BJ (cell line): ENCODE results near the gene PLSCR4. TPM values are rescaled to one million over a fixed set of nuclear protein-coding genes. Genes with fewer than 3 reads are reported as not detected.

ENCODE experiments used
- CTCF ChIA-PET: fragments of 350-600 bp; formaldehyde crosslinking; extraction: SDS; loops from one replicate; lab custom pipeline; 2021; ENCODE audit warnings: antibody characterized with exemption, inconsistent platforms; lab: Yijun Ruan, JAX
- POLR2A ChIA-PET: fragments of 300-600 bp; sonication (Branson Sonifier 250); formaldehyde crosslinking; extraction: SDS; loops from one replicate; lab custom pipeline; 2021; ENCODE audit warnings: antibody characterized with exemption; lab: Charles Lee
- DNase-seq: peaks from one replicate; pipeline ENCODE4 v3.0.0-alpha.2; 2011; ENCODE audit warnings: low read depth
- H3K27me3 ChIP-seq: 2 replicates; pipeline ENCODE4 v1.6.0; 2011; ENCODE audit warnings: low read length; ENCODE audit not compliant: control insufficient read depth, insufficient read depth
- H3K36me3 ChIP-seq: 2 replicates; pipeline ENCODE4 v1.5.1; 2011; ENCODE audit warnings: low read length; ENCODE audit not compliant: control insufficient read depth, insufficient read depth
- H3K4me3 ChIP-seq: 2 replicates; pipeline ENCODE4 v1.5.1; 2011; ENCODE audit warnings: low read depth, mild to moderate bottlenecking, control low read depth, low read length
- CTCF ChIP-seq: IDR thresholded peaks from 2 replicates; pipeline ENCODE4 v1.5.1; 2011; ENCODE audit warnings: low read depth, mild to moderate bottlenecking, control low read depth, inconsistent platforms, low read length, moderate library complexity; ENCODE audit not compliant: insufficient read depth
- polyA plus RNA-seq: library from polyadenylated mRNA; depleted of rRNA; stranded (reverse); fragments of >200 nt; gene quantifications from 2 replicates; pipeline ENCODE4 v1.2.3, GENCODE V29; 2011

PLSCR4 gene
- polyA plus RNA-seq, 1 experiment, result 28.4 TPM

GRCh38 chr3:146172586-146172985, 78.3 kb downstream of the PLSCR4 start:
- Histone ChIP-seq H3K36me3 (no peaks in the 10 kb centered on the region), H3K27me3 (no peaks in the 10 kb centered on the region), H3K4me3 (no peak overlapping the region)
- ChIA-PET CTCF (interaction anchor here (0.8 to 1.6 kb wide), 3 partner anchors 11 to 67 kb away, joined by 3 to 4 read pairs (median 3); no protein-coding TSS in a partner anchor), POLR2A (no interaction called here)
- DNase-seq, result no peak
- no peak for TF ChIP-seq CTCF

GRCh38 chr3:146170591-146170990, 80.3 kb downstream of the PLSCR4 start:
- DNase-seq, result no peak
- no peak for TF ChIP-seq CTCF
- no peak overlapping the region for H3K4me3 ChIP-seq
- no peaks in the 10 kb centered on the region for H3K27me3 ChIP-seq
- CTCF ChIA-PET, result interaction anchor here (0.7 kb wide), 1 partner anchor 105 kb away, joined by 3 read pairs; no protein-coding TSS in a partner anchor
- H3K36me3 ChIP-seq, result no peaks in the 10 kb centered on the region
- POLR2A ChIA-PET, result no interaction called here

GRCh38 chr3:146169891-146170290, 81.0 kb downstream of the PLSCR4 start:
- H3K4me3 ChIP-seq, result no peak overlapping the region
- no peaks in the 10 kb centered on the region for H3K27me3 ChIP-seq
- ChIA-PET CTCF (no interaction called here), POLR2A (no interaction called here)
- DNase-seq, result no peak
- no peaks in the 10 kb centered on the region for H3K36me3 ChIP-seq
- TF ChIP-seq CTCF, result no peak

DNA sequence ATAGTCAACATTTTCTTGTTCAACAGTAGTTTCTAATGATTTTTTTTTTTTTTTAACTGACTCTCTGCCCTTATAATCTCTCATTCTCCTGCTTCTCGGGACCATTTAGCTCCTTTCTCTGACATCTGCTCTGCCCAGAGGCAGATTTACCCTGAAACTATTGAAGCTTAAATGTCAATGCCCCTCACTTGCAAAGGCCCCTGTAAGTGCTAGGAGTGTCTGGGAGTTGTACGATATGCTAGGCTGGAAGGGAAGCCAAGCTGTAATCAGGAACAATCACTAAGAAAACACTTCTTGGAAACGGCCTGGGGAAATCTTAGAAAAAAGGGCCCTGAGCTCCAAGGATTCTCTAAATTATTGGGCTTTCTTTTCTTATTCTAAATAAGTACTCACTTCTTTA, 84.1 kb downstream of the PLSCR4 start:
- H3K27me3 ChIP-seq, result no peaks in the 10 kb centered on the region
- no peaks in the 10 kb centered on the region for H3K36me3 ChIP-seq
- DNase-seq, result no peak
- ChIA-PET POLR2A (interaction anchor here (1.0 kb wide), 1 partner anchor 10 kb away, joined by 3 read pairs; no protein-coding TSS in a partner anchor), CTCF (interaction anchor here (0.6 to 2.0 kb wide), 6 partner anchors 9 to 101 kb away, joined by 3 to 13 read pairs (median 3); no protein-coding TSS in a partner anchor)
- TF ChIP-seq CTCF, result no peak
- H3K4me3 ChIP-seq, result no peak overlapping the region

DNA sequence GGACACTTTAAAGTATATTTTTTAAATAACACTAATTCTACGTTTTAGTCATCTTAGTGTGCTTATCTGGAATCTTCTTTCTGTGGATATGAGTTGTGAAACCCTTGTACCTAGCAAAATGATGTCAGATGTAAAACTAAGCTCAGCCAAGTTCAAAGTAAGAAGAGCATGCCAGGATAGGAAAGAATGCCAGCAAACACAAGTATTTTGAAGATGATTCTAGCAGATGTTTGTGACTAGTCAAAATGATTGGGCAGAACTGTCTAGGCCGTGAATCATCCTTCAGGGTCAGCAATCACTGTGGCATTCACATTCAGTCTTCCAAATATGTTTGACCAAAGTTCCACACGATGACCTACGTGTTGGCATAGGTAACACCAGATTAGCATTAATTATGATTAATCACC, 84.5 kb downstream of the PLSCR4 start:
- CTCF ChIA-PET, result interaction anchor here (0.7 to 2.0 kb wide), 6 partner anchors 8 to 100 kb away, joined by 3 to 13 read pairs (median 4); no protein-coding TSS in a partner anchor
- TF ChIP-seq CTCF, result no peak
- peak; percentile 58 for DNase-seq
- Histone ChIP-seq H3K27me3 (no peaks in the 10 kb centered on the region), H3K36me3 (no peaks in the 10 kb centered on the region), H3K4me3 (no peak overlapping the region)
- POLR2A ChIA-PET, result interaction anchor here (1.0 kb wide), 1 partner anchor 11 kb away, joined by 3 read pairs; no protein-coding TSS in a partner anchor
